IgD-negative memory B cell (primary cell): Measurements from ENCODE around the gene GHRHR. TPM values are rescaled to one million over a fixed set of nuclear protein-coding genes. Genes with fewer than 3 reads are reported as not detected.

Experiments
- H3K27ac Mint-ChIP-seq, 3 donors: one replicate each; pipeline ENCODE4 v1.8.0; 2020 to 2022; ENCODE audit warnings: mild to moderate bottlenecking in 3 of 3, mixed read lengths in 3 of 3, moderate library complexity in 1 of 3
- H3K27me3 Mint-ChIP-seq: one replicate; pipeline ENCODE4 v1.8.0; 2021; ENCODE audit warnings: mixed read lengths
- H3K36me3 Mint-ChIP-seq: one replicate; pipeline ENCODE4 v1.8.0; 2020; ENCODE audit warnings: mild to moderate bottlenecking, mixed read lengths
- H3K4me1 Mint-ChIP-seq, 3 donors: one replicate each; pipeline ENCODE4 v1.8.0; 2020 to 2022; ENCODE audit warnings: mixed read lengths in 3 of 3, mild to moderate bottlenecking in 1 of 3
- H3K4me3 Mint-ChIP-seq, 4 donors: one replicate each; pipeline ENCODE4 v1.8.0; 2020 to 2022; ENCODE audit warnings: mild to moderate bottlenecking in 4 of 4, mixed read lengths in 4 of 4, moderate library complexity in 3 of 4
- H3K9me3 Mint-ChIP-seq, 3 donors: one replicate each; pipeline ENCODE4 v1.8.0; 2020 to 2021; ENCODE audit warnings: mixed read lengths in 3 of 3, mild to moderate bottlenecking in 1 of 3
- polyA plus RNA-seq: library from polyadenylated mRNA; unstranded; fragments of 300-500 nt; fragmentation: Illumina TruSeq; gene quantifications from one replicate; pipeline ENCODE4 v1.2.3, GENCODE V29; 2021

The GHRHR gene
- polyA plus RNA-seq, 1 donor from 2014 or later, result not detected

DNA sequence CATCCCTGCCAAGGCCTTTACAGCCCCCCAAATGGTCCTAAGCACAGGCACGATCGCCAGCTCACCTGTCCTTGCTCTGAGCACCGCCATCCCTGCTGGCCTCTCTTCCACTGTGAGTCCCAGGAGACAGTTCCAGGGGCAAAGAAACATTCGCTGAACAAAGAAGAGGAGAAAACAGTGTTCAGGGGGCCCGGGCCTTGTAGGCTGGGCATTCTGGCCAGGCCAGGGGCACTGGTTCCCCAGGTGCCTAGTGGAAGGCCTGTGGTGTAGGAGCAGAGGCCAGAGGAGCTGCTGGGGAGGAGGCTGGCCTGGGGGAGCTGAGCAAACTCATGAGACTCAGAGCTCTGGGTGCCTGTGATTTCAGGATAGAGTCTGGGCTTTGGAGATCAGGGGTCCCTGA lies 29.5 kb upstream of the GHRHR start:
- no peak overlapping the region for H3K27ac Mint-ChIP-seq
- peaks cover 6% of the 10 kb centered on the region for H3K27me3 Mint-ChIP-seq
- no peaks in the 10 kb centered on the region for H3K36me3 Mint-ChIP-seq
- no peaks in the 10 kb centered on the region for H3K4me1 Mint-ChIP-seq
- no peaks in the 10 kb centered on the region for H3K9me3 Mint-ChIP-seq
- no peak overlapping the region for H3K4me3 Mint-ChIP-seq

DNA sequence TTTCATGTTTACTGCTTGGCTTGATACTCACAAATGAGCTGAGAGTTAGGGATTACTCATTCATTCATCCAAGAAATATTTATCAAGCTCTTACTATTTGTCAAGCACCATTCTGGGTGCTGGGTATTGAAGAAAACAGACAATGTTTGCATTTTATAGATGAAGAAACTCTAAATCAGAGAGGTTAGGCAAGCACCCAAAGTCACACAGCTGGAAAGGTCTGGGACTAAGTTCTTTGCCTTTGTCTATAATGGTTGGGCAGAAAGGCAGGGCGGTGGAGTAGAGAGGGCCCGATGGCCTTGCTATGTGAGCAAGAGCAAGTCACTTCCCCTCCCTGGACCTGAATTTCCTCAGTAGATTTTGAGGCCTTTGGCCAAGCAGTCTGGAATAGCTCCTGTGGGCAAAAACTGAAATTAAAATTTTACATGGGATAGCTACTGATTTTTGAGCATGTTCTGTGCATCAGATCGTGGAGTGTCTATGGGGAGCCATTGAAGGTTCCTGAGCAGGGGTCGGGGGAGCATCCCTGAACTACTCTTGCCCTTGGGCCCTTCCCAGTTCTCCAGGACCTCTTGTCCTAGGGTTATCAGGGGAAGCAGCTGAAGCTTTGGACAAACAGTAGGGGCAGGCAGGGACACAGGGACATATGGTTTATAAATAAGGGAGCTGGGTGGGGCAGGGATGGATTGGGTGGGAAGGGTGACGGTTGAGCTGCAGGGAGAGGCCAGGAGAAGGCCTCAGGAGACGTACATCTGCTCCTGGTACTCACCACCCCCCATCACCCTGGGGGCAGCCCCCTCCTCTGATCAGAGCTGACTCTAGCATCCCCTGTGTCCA lies 28.8 kb upstream of the GHRHR start:
- Mint-ChIP-seq H3K4me3 (no peak overlapping the region), H3K9me3 (peaks cover 0 to 3% (median 1%) of the 10 kb centered on the region in 3 donors), H3K27ac (no peak overlapping the region)

DNA sequence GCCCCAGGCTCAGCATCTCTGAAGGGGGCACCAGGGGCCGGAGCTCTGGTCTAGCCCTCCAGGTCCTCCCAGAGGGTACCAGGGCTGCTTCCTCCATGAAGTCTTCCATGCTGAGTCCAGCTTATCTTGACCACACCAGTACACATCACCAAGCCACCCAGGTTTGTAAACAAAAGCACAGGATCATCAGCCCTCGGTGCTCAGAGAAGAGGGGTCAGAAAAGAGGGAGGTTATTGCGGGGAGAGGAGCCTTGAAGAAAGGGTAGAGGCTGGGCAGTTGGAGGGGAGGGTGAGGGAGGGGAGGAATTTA lies 28.2 kb upstream of the GHRHR start:
- no peaks in the 10 kb centered on the region for H3K4me1 Mint-ChIP-seq
- no peak overlapping the region for H3K4me3 Mint-ChIP-seq
- no peaks in the 10 kb centered on the region for H3K36me3 Mint-ChIP-seq
- peaks cover 12% of the 10 kb centered on the region for H3K27me3 Mint-ChIP-seq
- no peak overlapping the region for H3K27ac Mint-ChIP-seq
- peaks cover 0 to 3% (median 1%) of the 10 kb centered on the region in 3 donors for H3K9me3 Mint-ChIP-seq

More for the DNA sequence above, 28.8 kb upstream of the GHRHR start:
- no peaks in the 10 kb centered on the region for H3K36me3 Mint-ChIP-seq
- H3K27me3 Mint-ChIP-seq, result peaks cover 12% of the 10 kb centered on the region
- no peaks in the 10 kb centered on the region for H3K4me1 Mint-ChIP-seq

DNA sequence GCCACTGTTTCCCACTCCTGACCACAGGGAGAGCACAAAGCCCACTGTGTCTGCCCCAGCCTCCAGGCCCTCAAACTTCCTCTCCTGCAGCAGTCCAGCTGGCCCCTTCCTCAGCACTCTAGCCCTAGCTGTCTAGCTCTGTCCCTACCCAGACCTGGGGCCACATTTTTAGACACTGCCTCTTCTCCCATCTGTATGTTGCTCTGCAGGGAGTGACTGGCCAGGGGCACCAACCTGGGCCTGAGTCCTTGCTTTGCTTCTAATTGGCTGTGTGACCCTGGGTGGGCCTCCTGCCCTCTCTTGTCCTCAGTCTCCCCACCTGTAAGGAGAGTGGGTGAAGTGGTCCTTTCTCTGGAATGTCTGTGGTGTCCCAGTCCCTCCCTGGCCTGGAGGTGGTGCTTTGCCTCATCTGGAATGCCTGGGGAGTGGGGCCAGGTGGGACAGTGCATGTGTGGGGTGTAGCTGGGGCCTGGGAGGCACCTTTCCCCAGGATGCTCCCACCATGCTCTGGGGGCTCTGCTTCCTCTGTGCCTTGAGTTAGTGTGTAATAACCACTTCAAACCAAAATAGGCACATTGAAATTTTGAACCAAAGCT lies 27.0 kb upstream of the GHRHR start:
- no peaks in the 10 kb centered on the region for H3K36me3 Mint-ChIP-seq
- no peaks in the 10 kb centered on the region for H3K4me1 Mint-ChIP-seq
- H3K27me3 Mint-ChIP-seq, result peaks cover 12% of the 10 kb centered on the region
- H3K4me3 Mint-ChIP-seq, result no peak overlapping the region
- H3K27ac Mint-ChIP-seq, result no peak overlapping the region
- H3K9me3 Mint-ChIP-seq, result peaks cover 0 to 3% (median 1%) of the 10 kb centered on the region in 3 donors

- peaks cover 0 to 3% (median 1%) of the 10 kb centered on the region in 3 donors for H3K9me3 Mint-ChIP-seq
- no peak overlapping the region for H3K4me3 Mint-ChIP-seq
- no peaks in the 10 kb centered on the region for H3K36me3 Mint-ChIP-seq
- peaks cover 12% of the 10 kb centered on the region for H3K27me3 Mint-ChIP-seq
- no peaks in the 10 kb centered on the region for H3K4me1 Mint-ChIP-seq
- H3K27ac Mint-ChIP-seq, result no peak overlapping the region
Measured at GRCh38 chr7:30937416-30937815, 26.3 kb upstream of the GHRHR start.

- Mint-ChIP-seq H3K4me1 (no peaks in the 10 kb centered on the region), H3K36me3 (no peaks in the 10 kb centered on the region), H3K4me3 (no peak overlapping the region), H3K27me3 (peaks cover 12% of the 10 kb centered on the region), H3K27ac (no peak overlapping the region), H3K9me3 (peaks cover 0 to 3% (median 1%) of the 10 kb centered on the region in 3 donors)
Measured at GRCh38 chr7:30938435-30939316, 25.1 kb upstream of the GHRHR start.

DNA sequence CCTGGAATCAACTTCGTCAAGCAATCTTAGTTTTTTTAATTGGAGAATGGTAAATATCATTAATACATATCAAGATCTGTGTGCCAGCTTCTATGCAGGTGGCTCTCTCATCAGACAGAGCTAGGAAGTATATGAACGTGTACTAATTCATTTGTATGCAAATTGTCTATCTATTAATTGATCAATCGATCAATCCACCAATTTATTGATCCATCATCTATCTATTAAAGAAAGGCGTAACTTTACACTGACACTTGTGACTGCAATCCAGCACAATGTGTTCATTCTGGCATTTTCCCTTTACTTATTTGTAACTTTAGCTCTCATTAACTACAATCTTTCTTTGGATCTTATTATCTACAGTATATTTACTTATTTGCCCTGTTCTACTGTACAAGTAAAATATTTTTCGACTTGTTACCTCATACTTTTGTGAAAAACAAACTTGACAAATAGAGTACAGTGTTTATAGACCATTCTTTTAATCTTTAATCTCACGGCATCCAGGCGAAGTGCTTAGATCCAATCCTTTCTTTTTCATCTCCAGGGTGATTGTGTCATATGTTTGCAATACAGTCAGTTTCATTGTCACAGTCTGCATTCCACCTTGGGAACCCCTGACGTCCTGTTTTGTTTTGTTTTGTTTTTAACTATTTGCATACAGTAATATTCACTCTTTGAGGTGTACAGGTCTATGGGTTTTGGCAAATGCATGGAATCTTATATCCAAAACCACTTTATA lies 22.0 kb upstream of the GHRHR start:
- peaks cover 9% of the 10 kb centered on the region for H3K27me3 Mint-ChIP-seq
- H3K4me3 Mint-ChIP-seq, result no peak overlapping the region
- H3K4me1 Mint-ChIP-seq, result no peaks in the 10 kb centered on the region
- H3K27ac Mint-ChIP-seq, result no peak overlapping the region
- H3K9me3 Mint-ChIP-seq, result peaks cover 3 to 13% (median 10%) of the 10 kb centered on the region in 3 donors
- no peaks in the 10 kb centered on the region for H3K36me3 Mint-ChIP-seq

- H3K27ac Mint-ChIP-seq, result no peak overlapping the region
- no peak overlapping the region for H3K4me3 Mint-ChIP-seq
- H3K27me3 Mint-ChIP-seq, result peaks cover 2% of the 10 kb centered on the region
- H3K36me3 Mint-ChIP-seq, result no peaks in the 10 kb centered on the region
- H3K4me1 Mint-ChIP-seq, result no peaks in the 10 kb centered on the region
- peaks cover 8 to 19% (median 10%) of the 10 kb centered on the region in 3 donors for H3K9me3 Mint-ChIP-seq
Measured at GRCh38 chr7:30950197-30950596, 13.6 kb upstream of the GHRHR start.

DNA sequence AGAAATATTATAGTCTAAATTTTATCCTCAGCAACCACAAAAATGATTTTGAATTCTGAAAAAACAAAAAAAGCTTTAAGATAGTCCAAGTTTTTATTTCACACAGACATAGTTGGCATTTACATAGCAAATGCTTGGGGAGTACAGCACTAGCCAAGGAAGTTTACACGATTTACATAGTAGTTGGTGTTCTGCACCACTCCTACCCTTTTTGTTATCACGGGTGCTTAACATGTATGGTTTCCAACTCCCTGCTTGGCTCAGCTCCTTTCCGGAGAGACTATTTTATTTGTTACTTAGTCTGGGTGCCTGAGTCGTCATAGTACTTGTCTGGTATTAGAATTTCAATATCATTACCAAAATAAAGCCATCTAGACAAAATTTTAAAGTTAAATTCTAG lies 8.8 kb upstream of the GHRHR start:
- H3K27me3 Mint-ChIP-seq, result peaks cover 2% of the 10 kb centered on the region
- H3K9me3 Mint-ChIP-seq, result peaks cover 3 to 16% (median 10%) of the 10 kb centered on the region in 3 donors
- no peaks in the 10 kb centered on the region for H3K36me3 Mint-ChIP-seq
- H3K4me3 Mint-ChIP-seq, result no peak overlapping the region
- H3K27ac Mint-ChIP-seq, result no peak overlapping the region
- H3K4me1 Mint-ChIP-seq, result no peaks in the 10 kb centered on the region

GRCh38 chr7:30956704-30957103 lies 7.0 kb upstream of the GHRHR start:
- Mint-ChIP-seq H3K36me3 (no peaks in the 10 kb centered on the region), H3K4me3 (no peak overlapping the region), H3K27me3 (peaks cover 2% of the 10 kb centered on the region), H3K4me1 (no peaks in the 10 kb centered on the region), H3K9me3 (peaks cover 6 to 14% (median 7%) of the 10 kb centered on the region in 3 donors), H3K27ac (no peak overlapping the region)

GRCh38 chr7:30965372-30965771 lies 1.6 kb downstream of the GHRHR start:
- Mint-ChIP-seq H3K4me3 (peak overlapping the region in 1 of 4 donors; percentile 57), H3K9me3 (peaks cover 0 to 5% (median 2%) of the 10 kb centered on the region in 3 donors), H3K27me3 (peaks cover 4% of the 10 kb centered on the region), H3K4me1 (peaks cover 0 to 12% (median 6%) of the 10 kb centered on the region in 3 donors), H3K36me3 (no peaks in the 10 kb centered on the region), H3K27ac (no peak overlapping the region)

GRCh38 chr7:30965883-30966282 lies 2.1 kb downstream of the GHRHR start:
- Mint-ChIP-seq H3K4me3 (peak overlapping the region in 1 of 4 donors; percentile 57), H3K9me3 (peaks cover 0 to 5% (median 2%) of the 10 kb centered on the region in 3 donors), H3K36me3 (no peaks in the 10 kb centered on the region), H3K27me3 (peaks cover 4% of the 10 kb centered on the region), H3K27ac (no peak overlapping the region), H3K4me1 (peaks cover 0 to 12% (median 9%) of the 10 kb centered on the region in 3 donors)

DNA sequence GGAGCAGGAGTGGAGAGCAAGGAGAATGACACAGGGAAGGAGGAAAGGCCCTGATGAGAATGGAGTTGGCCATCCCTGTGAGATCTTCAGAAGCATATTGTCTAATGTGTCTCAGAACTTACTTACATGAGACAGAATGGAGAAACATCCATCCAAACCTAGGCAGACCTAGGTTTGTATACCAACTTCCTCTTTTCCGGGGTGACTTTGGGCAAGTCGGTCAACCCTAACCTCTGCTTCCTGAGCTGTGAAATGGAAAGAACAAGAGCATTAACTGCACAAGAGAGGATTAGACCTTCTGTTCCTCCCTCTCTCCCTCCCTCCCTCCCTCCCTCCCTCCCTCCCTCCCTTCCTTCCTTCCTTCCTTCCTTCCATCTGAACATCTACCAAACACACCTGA lies 4.5 kb downstream of the GHRHR start:
- Mint-ChIP-seq H3K27me3 (peaks cover 3% of the 10 kb centered on the region), H3K9me3 (peaks cover 0 to 2% (median 2%) of the 10 kb centered on the region in 3 donors), H3K4me1 (peaks cover 5 to 19% (median 14%) of the 10 kb centered on the region in 3 donors), H3K36me3 (no peaks in the 10 kb centered on the region), H3K27ac (peak overlapping the region in 1 of 3 donors; percentile 40), H3K4me3 (no peak overlapping the region)

- peak overlapping the region in 1 of 4 donors; percentile 50 for H3K4me3 Mint-ChIP-seq
- H3K27me3 Mint-ChIP-seq, result peaks cover 3% of the 10 kb centered on the region
- H3K36me3 Mint-ChIP-seq, result no peaks in the 10 kb centered on the region
- H3K9me3 Mint-ChIP-seq, result peaks cover 0 to 2% (median 2%) of the 10 kb centered on the region in 3 donors
- peak overlapping the region in 1 of 3 donors; percentile 40 for H3K27ac Mint-ChIP-seq
- H3K4me1 Mint-ChIP-seq, result peaks cover 5 to 19% (median 14%) of the 10 kb centered on the region in 3 donors
Measured at GRCh38 chr7:30968747-30969603, 5.2 kb downstream of the GHRHR start.
